ENCODE measurements around the gene LRRTM4. TPM values are rescaled to one million over a fixed set of nuclear protein-coding genes. Genes with fewer than 3 reads are reported as not detected.

The LRRTM4 gene
- total and polyA plus RNA-seq, 2 of the 13 experiments (the other 11 are each of a cell fraction or from before 2014, with no cell fraction given): 1.2 TPM

DNA sequence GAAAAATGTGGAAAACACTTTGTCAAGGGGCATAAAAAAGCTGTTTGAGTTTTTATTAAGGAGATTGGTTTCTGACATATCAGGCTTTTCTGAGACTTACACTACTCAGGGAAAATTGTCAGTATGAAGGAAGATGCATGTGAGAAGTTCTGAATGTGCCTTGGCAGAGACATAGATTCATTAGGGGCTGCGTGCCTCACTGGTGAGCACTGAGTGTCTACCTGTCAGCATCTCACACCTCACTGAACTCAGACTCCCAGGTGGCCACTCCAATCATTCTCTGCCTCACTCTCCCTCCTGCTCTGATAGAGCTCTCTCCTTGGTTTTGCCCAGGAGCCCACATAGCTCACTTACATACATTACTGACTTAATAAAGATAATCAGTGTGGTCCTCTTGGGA is 372.6 kb downstream of the LRRTM4 start:
- ATAC-seq: no peak
- peaks cover 5% of the 10 kb centered on the region; the same call in 1 of the 2 replicates for H3K9me3 ChIP-seq (ENCODE audit: low read length)
- intact Hi-C loops (cut with micrococcal nuclease; ENCODE audit: unreplicated experiment) (no loop called here), in situ Hi-C loops (cut with HindIII; ENCODE audit: extremely low pct_ligation_motif_present, low pct_unique_long_range_greater_than_20kb) (no loop called here)
- H3K4me1 ChIP-seq (ENCODE audit: insufficient read depth, low read length): no peaks in the 10 kb centered on the region
- WGBS (ENCODE audit: low lambda C conversion rate): 0% methylated on average over 1 of the region's 1 CpG
- ChIA-PET POLR2A (no interaction called here), CTCF (ENCODE audit: low intra/inter-chr PET ratio, low total read pairs) (no interaction called here)
- no peak overlapping the region for H3K4me3 ChIP-seq (replicated peaks in 1 of 3; ENCODE audit: insufficient read depth in 1 of 3, low read depth in 2 of 3, low read length in 3 of 3)
- no peak overlapping the region for H3K4me2 ChIP-seq (ENCODE audit: low read depth, low read length)
- DNase-seq (ENCODE audit: low spot score): no peak
- no peak overlapping the region for H3K27ac ChIP-seq (ENCODE audit: extremely low read length, insufficient read depth, low read length)
- no peaks in the 10 kb centered on the region for H4K20me1 ChIP-seq (ENCODE audit: insufficient read depth, low read length)
- H2AFZ ChIP-seq (ENCODE audit: low read length): no peak overlapping the region
- TF ChIP-seq POLR2G (IDR thresholded peaks at IDR 0.05; ENCODE audit: low read depth, low read length) (no peak), SMAD3 (CRISPR knock-in tag; IDR thresholded peaks at IDR 0.05) (no peak), ZNF564 (CRISPR knock-in tag; IDR thresholded peaks at IDR 0.05) (no peak), RBFOX2 (IDR thresholded peaks at IDR 0.05; ENCODE audit: low read depth, low read length) (no peak), CBX5 (CRISPR knock-in tag; IDR thresholded peaks at IDR 0.05; ENCODE audit: borderline replicate concordance) (no peak)
- TF ChIP-seq, protein P1, sequence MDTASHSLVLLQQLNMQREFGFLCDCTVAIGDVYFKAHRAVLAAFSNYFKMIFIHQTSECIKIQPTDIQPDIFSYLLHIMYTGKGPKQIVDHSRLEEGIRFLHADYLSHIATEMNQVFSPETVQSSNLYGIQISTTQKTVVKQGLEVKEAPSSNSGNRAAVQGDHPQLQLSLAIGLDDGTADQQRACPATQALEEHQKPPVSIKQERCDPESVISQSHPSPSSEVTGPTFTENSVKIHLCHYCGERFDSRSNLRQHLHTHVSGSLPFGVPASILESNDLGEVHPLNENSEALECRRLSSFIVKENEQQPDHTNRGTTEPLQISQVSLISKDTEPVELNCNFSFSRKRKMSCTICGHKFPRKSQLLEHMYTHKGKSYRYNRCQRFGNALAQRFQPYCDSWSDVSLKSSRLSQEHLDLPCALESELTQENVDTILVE (CRISPR knock-in tag; IDR thresholded peaks at IDR 0.05): no peak
- BruUV-seq (replicated peaks): no TSS peak
- no peaks in the 10 kb centered on the region for H3K27me3 ChIP-seq (ENCODE audit: control insufficient read depth in 1 of 2, insufficient read depth in 2 of 2, low read length in 2 of 2)
- no peaks in the 10 kb centered on the region for H3K79me2 ChIP-seq (ENCODE audit: insufficient read depth, low read length)
- no peak overlapping the region for H3K9ac ChIP-seq (ENCODE audit: insufficient read depth, low read depth, low read length)
- no peak for FAIRE-seq
- no peaks in the 10 kb centered on the region for H3K36me3 ChIP-seq (replicated peaks in 1 of 2; ENCODE audit: control insufficient read depth in 1 of 2, insufficient read depth in 2 of 2, low read length in 2 of 2)

GRCh38 chr2:77147153-77147552 is 375.0 kb downstream of the LRRTM4 start:
- Histone ChIP-seq H3K9ac (ENCODE audit: insufficient read depth, low read depth, low read length) (no peak overlapping the region), H4K20me1 (ENCODE audit: insufficient read depth, low read length) (no peaks in the 10 kb centered on the region), H3K79me2 (ENCODE audit: insufficient read depth, low read length) (no peaks in the 10 kb centered on the region), H3K4me2 (ENCODE audit: low read depth, low read length) (no peak overlapping the region), H3K36me3 (replicated peaks in 1 of 2; ENCODE audit: control insufficient read depth in 1 of 2, insufficient read depth in 2 of 2, low read length in 2 of 2) (no peaks in the 10 kb centered on the region), H3K4me1 (ENCODE audit: insufficient read depth, low read length) (no peaks in the 10 kb centered on the region), H3K27me3 (ENCODE audit: control insufficient read depth in 1 of 2, insufficient read depth in 2 of 2, low read length in 2 of 2) (no peaks in the 10 kb centered on the region), H2AFZ (ENCODE audit: low read length) (no peak overlapping the region), H3K4me3 (replicated peaks in 1 of 3; ENCODE audit: insufficient read depth in 1 of 3, low read depth in 2 of 3, low read length in 3 of 3) (no peak overlapping the region), H3K27ac (ENCODE audit: extremely low read length, insufficient read depth, low read length) (no peak overlapping the region), H3K9me3 (ENCODE audit: low read length) (peaks cover 5% of the 10 kb centered on the region; the same call in 1 of the 2 replicates)
- 7% methylated on average over 2 of the region's 2 CpGs for WGBS (ENCODE audit: low lambda C conversion rate)
- intact Hi-C loops (cut with micrococcal nuclease; ENCODE audit: unreplicated experiment): no loop called here
- BruUV-seq (replicated peaks): no TSS peak
- ChIA-PET CTCF (ENCODE audit: low intra/inter-chr PET ratio, low total read pairs) (no interaction called here), POLR2A (no interaction called here)
- ATAC-seq (no peak), FAIRE-seq (no peak), DNase-seq (ENCODE audit: low spot score) (no peak)
- in situ Hi-C loops (cut with HindIII; ENCODE audit: extremely low pct_ligation_motif_present, low pct_unique_long_range_greater_than_20kb): no loop called here
- TF ChIP-seq NFIC (IDR thresholded peaks at IDR 0.05; ENCODE audit: low read length) (no peak), ZSCAN30 (CRISPR knock-in tag; IDR thresholded peaks at IDR 0.05) (no peak), ZSCAN29 (CRISPR knock-in tag; conservative IDR thresholded peaks at IDR 0.05) (no peak), RARA (CRISPR knock-in tag; IDR thresholded peaks at IDR 0.05) (no peak), MTERF4 (CRISPR knock-in tag; IDR thresholded peaks at IDR 0.05) (no peak), NCOA2 (CRISPR knock-in tag; IDR thresholded peaks at IDR 0.05) (no peak), ZMYM4 (CRISPR knock-in tag; IDR thresholded peaks at IDR 0.05) (no peak), ZNF451 (CRISPR knock-in tag; IDR thresholded peaks at IDR 0.05) (no peak), ZNF3 (CRISPR knock-in tag; IDR thresholded peaks at IDR 0.05) (no peak), ZMYM3 (CRISPR knock-in tag; IDR thresholded peaks at IDR 0.05) (no peak), RFXAP (CRISPR knock-in tag; IDR thresholded peaks at IDR 0.05; ENCODE audit: borderline replicate concordance) (no peak), ZNF282 (IDR thresholded peaks at IDR 0.05; ENCODE audit: partially characterized antibody) (no peak)
- TF ChIP-seq, protein P2, sequence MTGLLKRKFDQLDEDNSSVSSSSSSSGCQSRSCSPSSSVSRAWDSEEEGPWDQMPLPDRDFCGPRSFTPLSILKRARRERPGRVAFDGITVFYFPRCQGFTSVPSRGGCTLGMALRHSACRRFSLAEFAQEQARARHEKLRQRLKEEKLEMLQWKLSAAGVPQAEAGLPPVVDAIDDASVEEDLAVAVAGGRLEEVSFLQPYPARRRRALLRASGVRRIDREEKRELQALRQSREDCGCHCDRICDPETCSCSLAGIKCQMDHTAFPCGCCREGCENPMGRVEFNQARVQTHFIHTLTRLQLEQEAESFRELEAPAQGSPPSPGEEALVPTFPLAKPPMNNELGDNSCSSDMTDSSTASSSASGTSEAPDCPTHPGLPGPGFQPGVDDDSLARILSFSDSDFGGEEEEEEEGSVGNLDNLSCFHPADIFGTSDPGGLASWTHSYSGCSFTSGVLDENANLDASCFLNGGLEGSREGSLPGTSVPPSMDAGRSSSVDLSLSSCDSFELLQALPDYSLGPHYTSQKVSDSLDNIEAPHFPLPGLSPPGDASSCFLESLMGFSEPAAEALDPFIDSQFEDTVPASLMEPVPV (CRISPR knock-in tag; IDR thresholded peaks at IDR 0.05): no peak
